ENCODE results near the gene CLIC5.

Gene CLIC5

GRCh38 chr6:46023216-46023915 lies 7.7 kb upstream of the CLIC5 start:
- no peak for DNase-seq

DNA sequence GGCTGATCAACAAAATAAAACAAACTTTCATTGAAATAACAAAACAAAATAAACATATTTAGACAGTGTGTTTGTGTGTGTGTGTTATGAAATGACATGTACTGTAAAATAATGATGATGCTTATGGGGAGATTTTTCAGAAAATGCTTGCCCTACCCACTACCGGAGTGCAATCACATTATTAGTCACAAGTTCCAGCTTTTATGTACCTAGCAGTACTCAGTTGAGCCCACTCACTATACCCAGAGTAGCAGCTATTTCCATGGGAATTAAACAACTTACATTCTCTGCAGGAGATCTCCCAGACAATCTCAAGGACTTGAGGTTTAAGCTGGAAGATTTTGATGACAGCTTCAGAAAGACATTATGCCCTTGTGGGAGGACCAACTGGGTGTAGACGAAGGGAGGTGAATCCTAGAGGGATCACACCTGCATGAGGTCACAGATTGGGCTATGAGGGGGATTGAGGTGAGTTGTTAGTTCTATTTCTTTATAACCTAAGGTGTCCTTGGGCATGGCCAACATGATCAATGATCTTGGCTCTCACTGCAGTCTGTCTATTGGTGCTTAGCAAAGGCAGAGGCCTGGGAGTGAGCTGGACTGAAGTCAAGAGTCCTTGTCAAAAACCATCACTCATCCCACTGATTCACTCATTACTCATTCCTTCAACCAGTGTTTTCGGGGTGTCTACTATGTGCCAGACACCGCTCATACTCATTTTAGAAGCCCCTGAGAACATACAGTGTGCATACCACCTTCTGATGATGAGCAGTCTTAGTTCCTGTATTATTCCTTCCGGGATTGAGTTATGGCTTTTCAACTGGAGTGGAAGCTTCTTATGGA lies 6.7 kb upstream of the CLIC5 start:
- no peak for TF ChIP-seq GATA1 (IDR thresholded peaks at IDR 0.05; ENCODE audit: low read depth, low read length)
- TF ChIP-seq POLR2A (IDR thresholded peaks at IDR 0.05; ENCODE audit: low read length): no peak
- no peak for DNase-seq

More at GRCh38 chr6:46023216-46023915, 7.7 kb upstream of the CLIC5 start:
- TF ChIP-seq POLR2A (IDR thresholded peaks at IDR 0.05; ENCODE audit: low read length) (no peak), GATA1 (IDR thresholded peaks at IDR 0.05; ENCODE audit: low read depth, low read length) (no peak)

DNA sequence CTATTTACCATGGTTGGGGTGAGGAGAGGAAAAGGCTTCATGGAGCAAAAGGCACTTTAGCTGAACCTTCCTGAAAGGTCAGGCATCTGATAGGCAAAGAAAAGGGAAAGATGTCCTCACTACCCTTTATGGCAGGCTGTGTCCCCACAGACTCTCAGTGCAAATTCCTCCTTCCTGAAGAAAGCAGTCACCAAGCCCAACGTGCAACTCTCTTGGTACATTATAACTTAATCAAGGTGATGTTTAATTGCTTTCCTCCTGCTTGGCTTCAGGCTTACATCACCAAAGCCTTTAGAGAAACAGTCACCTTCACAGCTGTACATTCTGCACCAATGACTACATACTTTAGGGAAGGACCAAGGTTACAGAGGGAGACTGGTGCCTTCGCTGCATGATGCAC lies 2.1 kb upstream of the CLIC5 start:
- TF ChIP-seq POLR2A (IDR thresholded peaks at IDR 0.05; ENCODE audit: low read length) (no peak), GATA1 (IDR thresholded peaks at IDR 0.05; ENCODE audit: low read depth, low read length) (no peak)
- DNase-seq: no peak

GRCh38 chr6:46016063-46016608 lies 476 bp upstream of the CLIC5 start:
- no peak for DNase-seq
- TF ChIP-seq POLR2A (IDR thresholded peaks at IDR 0.05; ENCODE audit: low read length): no peak
- TF ChIP-seq GATA1 (IDR thresholded peaks at IDR 0.05; ENCODE audit: low read depth, low read length): no peak

DNA sequence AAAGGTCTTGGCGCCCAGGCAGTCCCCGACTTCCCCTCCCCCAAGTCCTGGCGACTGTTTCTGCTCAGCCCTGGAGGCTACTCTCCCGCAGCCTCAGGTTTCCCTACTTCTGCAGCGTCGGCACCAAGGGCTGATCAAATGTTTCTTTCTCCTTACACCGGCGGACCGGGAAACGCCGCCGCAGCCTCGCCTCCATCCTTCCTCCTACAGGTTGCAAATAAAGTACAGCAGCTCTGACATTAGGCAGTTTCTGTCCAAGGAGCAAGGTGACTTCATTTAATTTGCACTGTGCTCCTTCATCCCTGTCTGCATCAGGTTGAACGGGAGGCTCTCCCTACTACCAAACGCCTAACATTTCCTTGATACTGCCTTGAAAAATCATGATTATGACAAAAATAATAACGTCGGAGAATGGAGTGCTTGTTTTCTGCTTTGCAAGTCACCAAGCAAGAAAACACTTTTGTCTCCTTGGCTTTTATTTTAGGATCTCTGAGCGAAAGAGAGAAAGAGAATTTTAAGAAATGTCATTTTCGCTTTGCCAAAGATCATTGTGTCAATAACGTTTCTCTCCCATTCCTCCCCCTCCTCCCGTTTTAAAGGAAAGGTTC lies 1.0 kb downstream of the CLIC5 start:
- no peak for TF ChIP-seq POLR2A (IDR thresholded peaks at IDR 0.05; ENCODE audit: low read length)
- no peak for TF ChIP-seq GATA1 (IDR thresholded peaks at IDR 0.05; ENCODE audit: low read depth, low read length)
- no peak for DNase-seq

DNA sequence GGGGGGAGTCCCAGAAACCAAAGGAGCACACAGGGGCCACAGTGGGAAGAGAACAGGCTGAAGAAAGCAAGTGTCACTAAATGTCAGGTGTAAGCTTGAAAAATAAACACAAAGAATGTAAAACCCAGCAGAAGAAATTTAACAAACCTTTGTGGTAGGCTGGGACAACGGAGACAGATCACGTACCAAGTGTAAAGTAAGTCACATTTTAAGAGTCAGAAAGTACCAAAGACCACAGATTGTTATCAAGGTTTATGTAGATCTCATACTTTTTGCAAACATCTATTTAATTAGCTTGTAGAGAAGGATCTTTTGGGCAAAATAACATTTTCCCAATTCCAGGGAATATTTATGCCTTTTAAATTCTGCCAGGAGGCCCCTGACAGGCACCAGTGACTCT lies 1.6 kb downstream of the CLIC5 start:
- no peak for DNase-seq
- TF ChIP-seq POLR2A (IDR thresholded peaks at IDR 0.05; ENCODE audit: low read length): no peak
- no peak for TF ChIP-seq GATA1 (IDR thresholded peaks at IDR 0.05; ENCODE audit: low read depth, low read length)

DNA sequence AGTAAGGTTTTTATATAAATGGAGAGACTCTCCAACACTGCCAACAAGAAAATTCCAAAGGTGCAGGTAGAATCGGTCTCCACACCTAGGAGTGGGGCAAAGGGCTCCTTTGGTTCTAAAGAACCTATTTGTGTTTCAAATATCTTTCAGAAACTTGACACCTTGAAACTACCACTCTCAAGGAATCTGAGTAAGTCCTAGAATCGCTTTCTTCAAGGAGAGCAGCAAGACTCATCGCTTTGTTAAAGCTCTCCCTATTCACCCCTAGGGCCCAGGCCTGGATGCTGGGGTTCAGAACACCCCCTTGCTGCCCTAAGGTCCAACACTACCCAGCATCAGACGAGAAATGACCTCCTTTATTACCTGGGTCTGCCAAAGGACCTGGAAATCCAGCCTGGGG lies 2.0 kb downstream of the CLIC5 start:
- no peak for DNase-seq
- TF ChIP-seq GATA1 (IDR thresholded peaks at IDR 0.05; ENCODE audit: low read depth, low read length) (no peak), POLR2A (IDR thresholded peaks at IDR 0.05; ENCODE audit: low read length) (no peak)

DNA sequence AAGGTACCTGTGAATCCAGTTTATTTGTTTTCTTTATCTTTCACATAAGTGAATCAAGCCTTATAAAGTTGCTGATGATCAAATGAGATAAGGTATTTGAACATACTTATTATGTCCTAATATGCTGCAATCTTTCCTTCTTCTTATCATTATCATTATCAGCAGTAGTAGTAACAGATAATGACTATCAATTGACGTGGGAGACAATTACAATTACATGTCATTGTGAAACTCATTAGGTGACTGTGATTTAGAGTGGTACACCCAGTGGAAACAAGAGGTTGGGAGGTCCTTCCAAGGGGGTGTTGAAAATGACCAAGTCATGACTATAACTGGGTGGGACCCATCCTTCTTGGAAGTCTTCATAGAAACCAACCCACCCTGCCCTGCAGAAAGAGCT lies 2.8 kb downstream of the CLIC5 start:
- no peak for DNase-seq
- TF ChIP-seq GATA1 (IDR thresholded peaks at IDR 0.05; ENCODE audit: low read depth, low read length) (no peak), POLR2A (IDR thresholded peaks at IDR 0.05; ENCODE audit: low read length) (no peak)

- TF ChIP-seq GATA1 (IDR thresholded peaks at IDR 0.05; ENCODE audit: low read depth, low read length): no peak
- no peak for TF ChIP-seq POLR2A (IDR thresholded peaks at IDR 0.05; ENCODE audit: low read length)
- no peak for DNase-seq
Observed at GRCh38 chr6:46011188-46012085, 4.2 kb downstream of the CLIC5 start.

DNA sequence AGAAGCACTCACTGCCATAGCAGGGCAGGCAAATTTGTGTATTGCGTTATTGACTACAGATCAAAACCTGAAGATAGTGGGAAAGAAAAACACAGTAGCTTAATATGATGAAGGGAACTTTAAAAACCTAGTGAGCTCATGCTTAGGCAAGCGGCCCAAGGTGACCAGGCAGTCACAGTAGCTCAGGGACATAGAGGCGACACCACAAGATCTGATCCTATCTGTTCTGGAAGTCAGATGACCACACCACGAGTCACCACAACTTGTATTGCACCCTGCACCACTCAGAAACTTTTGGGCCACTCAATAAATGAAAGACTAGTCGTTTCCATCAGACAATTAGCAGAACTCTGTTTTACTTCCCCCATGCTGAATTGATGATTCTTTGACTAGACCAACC lies 4.9 kb downstream of the CLIC5 start:
- TF ChIP-seq GATA1 (IDR thresholded peaks at IDR 0.05; ENCODE audit: low read depth, low read length) (no peak), POLR2A (IDR thresholded peaks at IDR 0.05; ENCODE audit: low read length) (no peak)
- DNase-seq: peak in 1 of 2 experiments; percentile 3

- DNase-seq: no peak
- TF ChIP-seq POLR2A (IDR thresholded peaks at IDR 0.05; ENCODE audit: low read length) (no peak), GATA1 (IDR thresholded peaks at IDR 0.05; ENCODE audit: low read depth, low read length) (no peak)
Observed at GRCh38 chr6:46010270-46010669, 5.4 kb downstream of the CLIC5 start.

- DNase-seq: no peak
- no peak for TF ChIP-seq POLR2A (IDR thresholded peaks at IDR 0.05; ENCODE audit: low read length)
- TF ChIP-seq GATA1 (IDR thresholded peaks at IDR 0.05; ENCODE audit: low read depth, low read length): no peak
Observed at GRCh38 chr6:46002264-46002663, 13.4 kb downstream of the CLIC5 start.

DNA sequence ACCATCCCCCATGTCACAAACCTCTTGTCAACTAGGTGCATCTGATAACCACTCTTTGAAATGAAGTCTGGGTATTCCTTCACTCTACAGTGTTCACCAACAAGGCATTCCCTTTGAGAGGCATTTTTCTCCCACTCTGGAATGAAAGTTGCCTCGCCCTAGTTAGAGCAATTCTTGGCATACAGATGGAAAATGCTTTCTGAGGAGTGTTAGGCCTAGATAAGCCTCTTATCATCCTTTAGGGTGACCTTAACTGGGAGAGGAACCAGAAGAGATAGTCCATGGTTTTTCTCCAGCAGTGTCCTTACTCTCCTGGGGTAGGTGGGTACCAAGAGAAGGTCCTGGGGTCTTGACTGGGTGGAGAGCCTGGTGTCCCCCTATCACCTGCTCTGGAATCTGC lies 14.8 kb downstream of the CLIC5 start:
- peak; percentile 26 to 57 for DNase-seq
- TF ChIP-seq GATA1 (IDR thresholded peaks at IDR 0.05; ENCODE audit: low read depth, low read length) (no peak), POLR2A (IDR thresholded peaks at IDR 0.05; ENCODE audit: low read length) (no peak)
